ENCODE data around the gene ZFC3H1. TPM values are rescaled to one million over a fixed set of nuclear protein-coding genes. Genes with fewer than 3 reads are reported as not detected.

Gene ZFC3H1
- total and polyA plus RNA-seq, 9 of the 15 experiments (the other 6 are each of a cell fraction or from before 2014, with no cell fraction given): 14.8 to 80.5 (median 22.1) TPM

GRCh38 chr12:71652656-71653055 is 11.0 kb downstream of the ZFC3H1 start:
- in situ Hi-C loops (cut with MboI) (no loop called here), intact Hi-C loops (cut with micrococcal nuclease) (no loop called here)
- H3K27ac ChIP-seq (ENCODE audit: extremely low read depth, low read depth, low read length): no peak overlapping the region
- no peak for ATAC-seq
- H3K9me3 ChIP-seq (replicated peaks; ENCODE audit: control insufficient read depth, insufficient read depth, low read depth, low read length): peaks cover 11% of the 10 kb centered on the region
- H3K4me3 ChIP-seq: no peak overlapping the region
- no TSS peak for BruUV-seq (replicated peaks)
- H3K4me1 ChIP-seq (replicated peaks in 1 of 2; ENCODE audit: control insufficient read depth in 2 of 2, insufficient read depth in 2 of 2, low read length in 2 of 2): peaks cover 0 to 9% of the 10 kb centered on the region in 2 experiments; a peak in 1 of 5 replicates
- H3K9me1 ChIP-seq (ENCODE audit: control insufficient read depth, insufficient read depth, low read length): no peaks in the 10 kb centered on the region
- H3K9ac ChIP-seq (ENCODE audit: insufficient read depth in 1 of 2, low read depth in 2 of 2, low read length in 2 of 2): no peak overlapping the region
- H3K27me3 ChIP-seq (ENCODE audit: control insufficient read depth in 2 of 2, insufficient read depth in 2 of 2, low read length in 2 of 2): no peaks in the 10 kb centered on the region
- 79% methylated on average over 1 of the region's 1 CpG for WGBS (ENCODE audit: insufficient coverage, low coverage, missing lambda C conversion rate)
- no peak for TF ChIP-seq ZNF699 (CRISPR knock-in tag; IDR thresholded peaks at IDR 0.05; ENCODE audit: insufficient replicate concordance)
- TF ChIP-seq ZNF589 (CRISPR knock-in tag; IDR thresholded peaks at IDR 0.05; ENCODE audit: low read depth): no peak
- no peak for TF ChIP-seq U2AF2 (optimal IDR thresholded peaks at IDR 0.05; ENCODE audit: low read depth, low read length)
- no peak for TF ChIP-seq ZNF175 (CRISPR knock-in tag; IDR thresholded peaks at IDR 0.05; ENCODE audit: low read depth)
- TF ChIP-seq, protein P1, sequence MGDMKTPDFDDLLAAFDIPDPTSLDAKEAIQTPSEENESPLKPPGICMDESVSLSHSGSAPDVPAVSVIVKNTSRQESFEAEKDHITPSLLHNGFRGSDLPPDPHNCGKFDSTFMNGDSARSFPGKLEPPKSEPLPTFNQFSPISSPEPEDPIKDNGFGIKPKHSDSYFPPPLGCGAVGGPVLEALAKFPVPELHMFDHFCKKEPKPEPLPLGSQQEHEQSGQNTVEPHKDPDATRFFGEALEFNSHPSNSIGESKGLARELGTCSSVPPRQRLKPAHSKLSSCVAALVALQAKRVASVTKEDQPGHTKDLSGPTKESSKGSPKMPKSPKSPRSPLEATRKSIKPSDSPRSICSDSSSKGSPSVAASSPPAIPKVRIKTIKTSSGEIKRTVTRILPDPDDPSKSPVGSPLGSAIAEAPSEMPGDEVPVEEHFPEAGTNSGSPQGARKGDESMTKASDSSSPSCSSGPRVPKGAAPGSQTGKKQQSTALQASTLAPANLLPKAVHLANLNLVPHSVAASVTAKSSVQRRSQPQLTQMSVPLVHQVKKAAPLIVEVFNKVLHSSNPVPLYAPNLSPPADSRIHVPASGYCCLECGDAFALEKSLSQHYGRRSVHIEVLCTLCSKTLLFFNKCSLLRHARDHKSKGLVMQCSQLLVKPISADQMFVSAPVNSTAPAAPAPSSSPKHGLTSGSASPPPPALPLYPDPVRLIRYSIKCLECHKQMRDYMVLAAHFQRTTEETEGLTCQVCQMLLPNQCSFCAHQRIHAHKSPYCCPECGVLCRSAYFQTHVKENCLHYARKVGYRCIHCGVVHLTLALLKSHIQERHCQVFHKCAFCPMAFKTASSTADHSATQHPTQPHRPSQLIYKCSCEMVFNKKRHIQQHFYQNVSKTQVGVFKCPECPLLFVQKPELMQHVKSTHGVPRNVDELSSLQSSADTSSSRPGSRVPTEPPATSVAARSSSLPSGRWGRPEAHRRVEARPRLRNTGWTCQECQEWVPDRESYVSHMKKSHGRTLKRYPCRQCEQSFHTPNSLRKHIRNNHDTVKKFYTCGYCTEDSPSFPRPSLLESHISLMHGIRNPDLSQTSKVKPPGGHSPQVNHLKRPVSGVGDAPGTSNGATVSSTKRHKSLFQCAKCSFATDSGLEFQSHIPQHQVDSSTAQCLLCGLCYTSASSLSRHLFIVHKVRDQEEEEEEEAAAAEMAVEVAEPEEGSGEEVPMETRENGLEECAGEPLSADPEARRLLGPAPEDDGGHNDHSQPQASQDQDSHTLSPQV (IDR thresholded peaks at IDR 0.05): no peak
- TF ChIP-seq, protein P2, sequence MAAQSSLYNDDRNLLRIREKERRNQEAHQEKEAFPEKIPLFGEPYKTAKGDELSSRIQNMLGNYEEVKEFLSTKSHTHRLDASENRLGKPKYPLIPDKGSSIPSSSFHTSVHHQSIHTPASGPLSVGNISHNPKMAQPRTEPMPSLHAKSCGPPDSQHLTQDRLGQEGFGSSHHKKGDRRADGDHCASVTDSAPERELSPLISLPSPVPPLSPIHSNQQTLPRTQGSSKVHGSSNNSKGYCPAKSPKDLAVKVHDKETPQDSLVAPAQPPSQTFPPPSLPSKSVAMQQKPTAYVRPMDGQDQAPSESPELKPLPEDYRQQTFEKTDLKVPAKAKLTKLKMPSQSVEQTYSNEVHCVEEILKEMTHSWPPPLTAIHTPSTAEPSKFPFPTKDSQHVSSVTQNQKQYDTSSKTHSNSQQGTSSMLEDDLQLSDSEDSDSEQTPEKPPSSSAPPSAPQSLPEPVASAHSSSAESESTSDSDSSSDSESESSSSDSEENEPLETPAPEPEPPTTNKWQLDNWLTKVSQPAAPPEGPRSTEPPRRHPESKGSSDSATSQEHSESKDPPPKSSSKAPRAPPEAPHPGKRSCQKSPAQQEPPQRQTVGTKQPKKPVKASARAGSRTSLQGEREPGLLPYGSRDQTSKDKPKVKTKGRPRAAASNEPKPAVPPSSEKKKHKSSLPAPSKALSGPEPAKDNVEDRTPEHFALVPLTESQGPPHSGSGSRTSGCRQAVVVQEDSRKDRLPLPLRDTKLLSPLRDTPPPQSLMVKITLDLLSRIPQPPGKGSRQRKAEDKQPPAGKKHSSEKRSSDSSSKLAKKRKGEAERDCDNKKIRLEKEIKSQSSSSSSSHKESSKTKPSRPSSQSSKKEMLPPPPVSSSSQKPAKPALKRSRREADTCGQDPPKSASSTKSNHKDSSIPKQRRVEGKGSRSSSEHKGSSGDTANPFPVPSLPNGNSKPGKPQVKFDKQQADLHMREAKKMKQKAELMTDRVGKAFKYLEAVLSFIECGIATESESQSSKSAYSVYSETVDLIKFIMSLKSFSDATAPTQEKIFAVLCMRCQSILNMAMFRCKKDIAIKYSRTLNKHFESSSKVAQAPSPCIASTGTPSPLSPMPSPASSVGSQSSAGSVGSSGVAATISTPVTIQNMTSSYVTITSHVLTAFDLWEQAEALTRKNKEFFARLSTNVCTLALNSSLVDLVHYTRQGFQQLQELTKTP (IDR thresholded peaks at IDR 0.05; ENCODE audit: low read depth in 1 of 2, partially characterized antibody in 2 of 2): no peak
- no peak overlapping the region for H2AFZ ChIP-seq (ENCODE audit: low read depth, low read length)
- no peak overlapping the region for H3K4me2 ChIP-seq (ENCODE audit: insufficient read depth, low read length)
- DNase-seq (ENCODE audit: extremely low read depth in 1 of 4, low spot score in 3 of 4): no peak
- peaks cover 88% of the 10 kb centered on the region for H3K36me3 ChIP-seq (ENCODE audit: control insufficient read depth, insufficient read depth, low read length)
- H4K20me1 ChIP-seq (replicated peaks; ENCODE audit: control insufficient read depth, insufficient read depth, low read length): no peaks in the 10 kb centered on the region
- ChIA-PET CTCF (ENCODE audit: low intra/inter-chr PET ratio) (no interaction called here), POLR2A (no interaction called here)
- FAIRE-seq: no peak
- H3K79me2 ChIP-seq (ENCODE audit: control insufficient read depth, insufficient read depth, low read length): peaks cover 92% of the 10 kb centered on the region

Data from K562 (cell line).